ENCODE results near the gene GRIA3.

- TF ChIP-seq POLR2A (IDR thresholded peaks at IDR 0.05; ENCODE audit: low read depth, low read length), result no peak
- TF ChIP-seq POLR2AphosphoS5 (IDR thresholded peaks at IDR 0.05; ENCODE audit: low read depth, low read length), result no peak
Measured at GRCh38 chrX:123222920-123223319, 38.8 kb downstream of the GRIA3 start.

Measured in GM12892 (cell line).